HepG2 (cell line): ENCODE measurements around the gene FAIM. TPM values are rescaled to one million over a fixed set of nuclear protein-coding genes. Genes with fewer than 3 reads are reported as not detected.

Source experiments
- ATAC-seq: fragments of 200-7000 bp; cut with Tn5 transposase; 3 replicates; pipeline ENCODE4 v1.9.1; 2020; ENCODE audit warnings: mild to moderate bottlenecking, moderate library complexity
- BruUV-seq: library from RNA; stranded (reverse); fragments of 400-500 nt; replicated peaks from 2 replicates; lab custom pipeline; 2021; lab: Mats Ljungman, UMichigan
- CTCF ChIA-PET: fragments of 300-600 bp; formaldehyde crosslinking; extraction: SDS; loops from one replicate; lab custom pipeline; 2021; ENCODE audit warnings: low total read pairs, inconsistent platforms, low intra/inter-chr PET ratio; lab: Yijun Ruan, JAX
- POLR2A ChIA-PET: fragments of 350-600 bp; sonication (Branson Sonifier 250); formaldehyde crosslinking; loops from one replicate; lab custom pipeline; 2020; ENCODE audit warnings: antibody characterized with exemption, inconsistent platforms; lab: Yijun Ruan, JAX
- DNase-seq: peaks from one replicate; pipeline ENCODE4 v3.0.0-alpha.2; 2015; ENCODE audit warnings: low spot score
- FAIRE-seq: peaks from 3 replicates; lab custom pipeline; 2011; peaks lifted over from hg19 to GRCh38; lab: Jason Lieb, UNC
- H2AFZ ChIP-seq: one replicate; pipeline ENCODE4 v1.6.1; 2011; ENCODE audit warnings: low read length, inconsistent platforms
- H3K27ac ChIP-seq: fragments of 300-600 bp; 3 replicates; pipeline ENCODE4 v1.8.0; 2011; ENCODE audit warnings: mixed run types, mild to moderate bottlenecking, mixed read lengths, low read length, inconsistent platforms; ENCODE audit not compliant: insufficient read depth; ENCODE audit errors: extremely low read length
- H3K27me3 ChIP-seq, 2 experiments: fragments of 200-600 bp in 1 of 2; 2 replicates in 1 of 2; 3 replicates in 1 of 2; pipeline versions ENCODE4 v1.6.0 to v1.8.0; 2011; ENCODE audit warnings: low read length in 2 of 2, mild to moderate bottlenecking in 2 of 2, moderate library complexity in 2 of 2, inconsistent platforms in 1 of 2; ENCODE audit not compliant: insufficient read depth in 2 of 2, control insufficient read depth in 1 of 2
- H3K36me3 ChIP-seq, 2 experiments: fragments of 200-600 bp in 1 of 2; replicated peaks in 1 of 2; 2 replicates in 1 of 2; 3 replicates in 1 of 2; pipeline versions ENCODE4 v1.5.1 to v1.8.0; 2011; ENCODE audit warnings: low read length in 2 of 2, inconsistent platforms in 1 of 2; ENCODE audit not compliant: insufficient read depth in 2 of 2, control insufficient read depth in 1 of 2
- H3K4me1 ChIP-seq: 2 replicates; pipeline ENCODE4 v1.5.1; 2012; ENCODE audit warnings: low read length, inconsistent platforms; ENCODE audit not compliant: insufficient read depth
- H3K4me2 ChIP-seq: 2 replicates; pipeline ENCODE4 v1.6.0; 2011; ENCODE audit warnings: low read depth, low read length, inconsistent platforms
- H3K4me3 ChIP-seq, 3 experiments: fragments of 200-600 bp in 1 of 3; sonication (generic), shearing (Covaris generic) in 1 of 3; replicated peaks in 1 of 3; 2 replicates each; pipeline ENCODE4 v1.5.1; 2011 to 2016; ENCODE audit warnings: low read length in 3 of 3, inconsistent platforms in 2 of 3, low read depth in 2 of 3, mild to moderate bottlenecking in 2 of 3, control low read depth in 1 of 3, mixed read lengths in 1 of 3; ENCODE audit not compliant: insufficient read depth in 1 of 3
- H3K79me2 ChIP-seq: one replicate; pipeline ENCODE4 v1.6.1; 2011; ENCODE audit warnings: low read length, inconsistent platforms; ENCODE audit not compliant: insufficient read depth
- H3K9ac ChIP-seq: 2 replicates; pipeline ENCODE4 v1.6.0; 2011; ENCODE audit warnings: mild to moderate bottlenecking, low read depth, low read length, inconsistent platforms; ENCODE audit not compliant: insufficient read depth
- H3K9me3 ChIP-seq: 2 replicates; pipeline ENCODE4 v1.5.1; 2012; ENCODE audit warnings: mild to moderate bottlenecking, low read length
- H4K20me1 ChIP-seq: 2 replicates; pipeline ENCODE4 v1.6.0; 2011; ENCODE audit warnings: inconsistent platforms, mild to moderate bottlenecking, low read length, moderate library complexity; ENCODE audit not compliant: insufficient read depth
- ARID2 ChIP-seq: sonication (generic); formaldehyde crosslinking; IDR thresholded peaks from 2 replicates; pipeline ENCODE4 v1.8.1; 2022; ENCODE audit warnings: mild to moderate bottlenecking, missing genetic modification reagents, borderline replicate concordance
- DBP ChIP-seq: sonication (generic); formaldehyde crosslinking; IDR thresholded peaks from 2 replicates; pipeline ENCODE4 v1.4.0; 2020; ENCODE audit warnings: missing genetic modification reagents; ENCODE audit errors: not compliant biosample characterization
- HOXA5 ChIP-seq: sonication (generic); formaldehyde crosslinking; IDR thresholded peaks from 2 replicates; pipeline ENCODE4 v1.4.0; 2020; ENCODE audit warnings: missing genetic modification reagents
- NR2F2 ChIP-seq: IDR thresholded peaks from 2 replicates; pipeline ENCODE4 v1.6.1; 2012; ENCODE audit warnings: low read depth, inconsistent platforms, borderline replicate concordance
- SMYD3 ChIP-seq: sonication (generic); formaldehyde crosslinking; IDR thresholded peaks from 2 replicates; pipeline ENCODE4 v1.8.1; 2023; ENCODE audit warnings: mild to moderate bottlenecking, missing genetic modification reagents
- TMF1 ChIP-seq: sonication (generic); formaldehyde crosslinking; IDR thresholded peaks from 2 replicates; pipeline ENCODE4 v1.8.1; 2022; ENCODE audit warnings: low read depth, missing genetic modification reagents
- ZNF121 ChIP-seq: sonication (generic); formaldehyde crosslinking; IDR thresholded peaks from 2 replicates; pipeline ENCODE4 v1.5.0; 2020; ENCODE audit warnings: mild to moderate bottlenecking, missing genetic modification reagents
- ZNF260 ChIP-seq: sonication (generic); formaldehyde crosslinking; IDR thresholded peaks from 2 replicates; pipeline ENCODE4 v1.4.0; 2020; ENCODE audit warnings: missing genetic modification reagents, low read depth, mild to moderate bottlenecking, borderline replicate concordance
- ZNF747 ChIP-seq: sonication (generic); formaldehyde crosslinking; IDR thresholded peaks from 2 replicates; pipeline ENCODE4 v1.8.1; 2023; ENCODE audit warnings: missing genetic modification reagents, mild to moderate bottlenecking, borderline replicate concordance
- ZNF775 ChIP-seq: sonication (generic); formaldehyde crosslinking; IDR thresholded peaks from 2 replicates; pipeline ENCODE4 v1.4.0; 2020; ENCODE audit warnings: missing genetic modification reagents, mild to moderate bottlenecking, moderate library complexity, borderline replicate concordance
- ZNF883 ChIP-seq: sonication (generic); formaldehyde crosslinking; IDR thresholded peaks from 2 replicates; pipeline ENCODE4 v1.5.1; 2020; ENCODE audit warnings: mild to moderate bottlenecking, missing genetic modification reagents; ENCODE audit errors: not compliant biosample characterization
- WGBS: methylation state at CpG from one replicate; pipeline ENCODE4 v1.1.6; 2017; ENCODE audit warnings: low lambda C conversion rate; 5-methylcytosine and 5-hydroxymethylcytosine counted together
- in situ Hi-C: cut with HindIII; loops from 2 replicates; pipeline ENCODE4 v1.10.0; 2017; ENCODE audit warnings: low pct_unique_long_range_greater_than_20kb; ENCODE audit not compliant: extremely low pct_ligation_motif_present
- intact Hi-C: fragments of 100-400 bp; cut with micrococcal nuclease; formaldehyde crosslinking; loops from one replicate; pipeline ENCODE4 v1.10.0; 2022; ENCODE audit not compliant: unreplicated experiment
- polyA plus RNA-seq, 8 experiments: library from polyadenylated mRNA; depleted of rRNA in 3 of 8; stranded (reverse) in 7 of 8; unstranded in 1 of 8; fragments of >200 nt; fragmentation: Illumina TruSeq in 4 of 8; extraction: Trizol in 4 of 8; gene quantifications; 2 replicates each; pipeline versions ENCODE4 v1.2.1 to v1.2.3, GENCODE V29; 2011 to 2016; ENCODE audit warnings: low read depth in 4 of 8, missing spikeins in 1 of 8, mixed read lengths in 1 of 8; ENCODE audit not compliant: insufficient read depth in 1 of 8
- total RNA-seq, 5 experiments: library from RNA; depleted of rRNA; stranded (reverse); fragments of >200 nt; fragmentation: Illumina TruSeq; extraction: Trizol; gene quantifications; 2 replicates each; pipeline ENCODE4 v1.2.3, GENCODE V29; 2016; ENCODE audit warnings: low read depth in 1 of 5

Gene FAIM
- total and polyA plus RNA-seq, 2 of the 13 experiments (the other 11 are each of a cell fraction or from before 2014, with no cell fraction given) = 4.3 to 25.8 TPM

- WGBS = 100% methylated on average over 1 of the region's 1 CpG
- BruUV-seq = no TSS peak
- intact Hi-C loops = no loop called here
- H3K4me3 ChIP-seq = no peak overlapping the region
- in situ Hi-C loops = no loop called here
- no peak overlapping the region for H3K9ac ChIP-seq
- H3K27me3 ChIP-seq = no peaks in the 10 kb centered on the region
- TF ChIP-seq ZNF121 (CRISPR knock-in tag) (peak; percentile 70; the same call in 1 of the 2 replicates), DBP (CRISPR knock-in tag) (no peak)
- H3K36me3 ChIP-seq = no peaks in the 10 kb centered on the region; a peak in 1 of 5 replicates
- no peaks in the 10 kb centered on the region for H3K9me3 ChIP-seq
- ChIA-PET POLR2A (no interaction called here), CTCF (no interaction called here)
- ATAC-seq = no peak
- no peak for DNase-seq
- H3K79me2 ChIP-seq = no peaks in the 10 kb centered on the region
- H3K4me2 ChIP-seq = no peak overlapping the region
- FAIRE-seq = no peak
- H3K27ac ChIP-seq = no peak overlapping the region
- H2AFZ ChIP-seq = no peak overlapping the region
- peaks cover 7% of the 10 kb centered on the region for H3K4me1 ChIP-seq
- H4K20me1 ChIP-seq = no peaks in the 10 kb centered on the region
These were observed 21.2 kb upstream of the FAIM start for GRCh38 chr3:138587374-138587773.

- BruUV-seq = no TSS peak
- FAIRE-seq (no peak), ATAC-seq (no peak), DNase-seq (no peak)
- Histone ChIP-seq H3K9ac (no peak overlapping the region), H3K79me2 (no peaks in the 10 kb centered on the region), H3K4me3 (no peak overlapping the region), H3K27ac (no peak overlapping the region), H3K9me3 (no peaks in the 10 kb centered on the region), H3K36me3 (no peaks in the 10 kb centered on the region; a peak in 1 of 5 replicates), H3K4me2 (no peak overlapping the region), H2AFZ (no peak overlapping the region), H4K20me1 (no peaks in the 10 kb centered on the region), H3K4me1 (peaks cover 13% of the 10 kb centered on the region), H3K27me3 (no peaks in the 10 kb centered on the region)
- CTCF ChIA-PET = no interaction called here
- intact Hi-C loops (no loop called here), in situ Hi-C loops (no loop called here)
- POLR2A ChIA-PET = no interaction called here
- TF ChIP-seq ARID2 (CRISPR knock-in tag) = no peak
- TF ChIP-seq NR2F2 = no peak
- TF ChIP-seq ZNF775 = no peak
- no peak for TF ChIP-seq ZNF883
- TF ChIP-seq TMF1 (CRISPR knock-in tag) = no peak
- no peak for TF ChIP-seq HOXA5
- TF ChIP-seq ZNF260 (CRISPR knock-in tag) = no peak
- TF ChIP-seq ZNF747 = no peak
- TF ChIP-seq SMYD3 (CRISPR knock-in tag) = no peak
- WGBS = 92% methylated on average over 5 of the region's 5 CpGs
These were observed 20.1 kb upstream of the FAIM start for GRCh38 chr3:138588445-138588844.
